ENCODE data around the gene PRTN3. TPM values are rescaled to one million over a fixed set of nuclear protein-coding genes. Genes with fewer than 3 reads are reported as not detected.

Gene PRTN3
- total RNA-seq, 1 donor from 2014 or later = not detected

DNA sequence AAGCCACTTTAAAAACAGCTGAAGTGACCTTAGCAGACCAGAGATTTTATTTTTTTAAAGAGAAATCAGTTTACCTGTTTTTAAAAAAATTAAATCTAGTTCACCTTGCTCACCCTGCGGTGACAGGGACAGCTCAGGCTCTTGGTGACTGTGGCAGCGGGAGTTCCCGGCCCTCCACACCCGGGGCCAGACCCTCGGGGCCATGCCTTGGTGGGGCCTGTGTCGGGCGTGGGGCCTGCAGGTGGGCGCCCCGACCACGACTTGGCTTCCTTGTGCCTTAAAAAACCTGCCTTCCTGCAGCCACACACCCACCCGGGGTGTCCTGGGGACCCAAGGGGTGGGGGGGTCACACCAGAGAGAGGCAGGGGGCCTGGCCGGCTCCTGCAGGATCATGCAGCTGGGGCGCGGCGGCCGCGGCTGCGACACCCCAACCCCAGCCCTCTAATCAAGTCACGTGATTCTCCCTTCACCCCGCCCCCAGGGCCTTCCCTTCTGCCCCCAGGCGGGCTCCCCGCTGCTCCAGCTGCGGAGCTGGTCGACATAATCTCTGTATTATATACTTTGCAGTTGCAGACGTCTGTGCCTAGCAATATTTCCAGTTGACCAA, 29.8 kb upstream of the PRTN3 start:
- Mint-ChIP-seq H3K9me3 (ENCODE audit: unreplicated experiment) (peaks cover 31% of the 10 kb centered on the region), H3K36me3 (ENCODE audit: unreplicated experiment) (peaks cover 11% of the 10 kb centered on the region), H3K4me1 (ENCODE audit: low read depth, unreplicated experiment) (peaks cover 5% of the 10 kb centered on the region), H3K4me3 (ENCODE audit: unreplicated experiment) (no peak overlapping the region), H3K27ac (ENCODE audit: unreplicated experiment) (no peak overlapping the region), H3K27me3 (ENCODE audit: unreplicated experiment) (peaks cover 32% of the 10 kb centered on the region)
- no peak for DNase-seq
- TF ChIP-seq, protein P1, sequence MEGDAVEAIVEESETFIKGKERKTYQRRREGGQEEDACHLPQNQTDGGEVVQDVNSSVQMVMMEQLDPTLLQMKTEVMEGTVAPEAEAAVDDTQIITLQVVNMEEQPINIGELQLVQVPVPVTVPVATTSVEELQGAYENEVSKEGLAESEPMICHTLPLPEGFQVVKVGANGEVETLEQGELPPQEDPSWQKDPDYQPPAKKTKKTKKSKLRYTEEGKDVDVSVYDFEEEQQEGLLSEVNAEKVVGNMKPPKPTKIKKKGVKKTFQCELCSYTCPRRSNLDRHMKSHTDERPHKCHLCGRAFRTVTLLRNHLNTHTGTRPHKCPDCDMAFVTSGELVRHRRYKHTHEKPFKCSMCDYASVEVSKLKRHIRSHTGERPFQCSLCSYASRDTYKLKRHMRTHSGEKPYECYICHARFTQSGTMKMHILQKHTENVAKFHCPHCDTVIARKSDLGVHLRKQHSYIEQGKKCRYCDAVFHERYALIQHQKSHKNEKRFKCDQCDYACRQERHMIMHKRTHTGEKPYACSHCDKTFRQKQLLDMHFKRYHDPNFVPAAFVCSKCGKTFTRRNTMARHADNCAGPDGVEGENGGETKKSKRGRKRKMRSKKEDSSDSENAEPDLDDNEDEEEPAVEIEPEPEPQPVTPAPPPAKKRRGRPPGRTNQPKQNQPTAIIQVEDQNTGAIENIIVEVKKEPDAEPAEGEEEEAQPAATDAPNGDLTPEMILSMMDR (IDR thresholded peaks at IDR 0.05; ENCODE audit: partially characterized antibody, unreplicated experiment) = no peak

DNA sequence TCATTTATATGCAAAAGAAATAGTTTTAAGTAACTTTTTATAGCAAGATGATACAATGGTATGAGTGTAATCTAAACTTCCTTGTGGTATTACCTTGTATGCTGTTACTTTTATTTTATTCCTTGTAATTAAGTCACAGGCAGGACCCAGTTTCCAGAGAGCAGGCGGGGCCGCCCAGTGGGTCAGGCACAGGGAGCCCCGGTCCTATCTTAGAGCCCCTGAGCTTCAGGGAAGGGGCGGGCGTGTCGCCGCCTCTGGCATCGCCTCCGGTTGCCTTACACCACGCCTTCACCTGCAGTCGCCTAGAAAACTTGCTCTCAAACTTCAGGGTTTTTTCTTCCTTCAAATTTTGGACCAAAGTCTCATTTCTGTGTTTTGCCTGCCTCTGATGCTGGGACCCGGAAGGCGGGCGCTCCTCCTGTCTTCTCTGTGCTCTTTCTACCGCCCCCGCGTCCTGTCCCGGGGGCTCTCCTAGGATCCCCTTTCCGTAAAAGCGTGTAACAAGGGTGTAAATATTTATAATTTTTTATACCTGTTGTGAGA, 29.2 kb upstream of the PRTN3 start:
- Mint-ChIP-seq H3K4me1 (ENCODE audit: low read depth, unreplicated experiment) (peaks cover 5% of the 10 kb centered on the region), H3K36me3 (ENCODE audit: unreplicated experiment) (peaks cover 14% of the 10 kb centered on the region), H3K27ac (ENCODE audit: unreplicated experiment) (no peak overlapping the region), H3K4me3 (ENCODE audit: unreplicated experiment) (no peak overlapping the region), H3K27me3 (ENCODE audit: unreplicated experiment) (peaks cover 34% of the 10 kb centered on the region), H3K9me3 (ENCODE audit: unreplicated experiment) (peaks cover 35% of the 10 kb centered on the region)
- TF ChIP-seq, protein P1 (IDR thresholded peaks at IDR 0.05; ENCODE audit: partially characterized antibody, unreplicated experiment) = no peak
- DNase-seq = no peak

DNA sequence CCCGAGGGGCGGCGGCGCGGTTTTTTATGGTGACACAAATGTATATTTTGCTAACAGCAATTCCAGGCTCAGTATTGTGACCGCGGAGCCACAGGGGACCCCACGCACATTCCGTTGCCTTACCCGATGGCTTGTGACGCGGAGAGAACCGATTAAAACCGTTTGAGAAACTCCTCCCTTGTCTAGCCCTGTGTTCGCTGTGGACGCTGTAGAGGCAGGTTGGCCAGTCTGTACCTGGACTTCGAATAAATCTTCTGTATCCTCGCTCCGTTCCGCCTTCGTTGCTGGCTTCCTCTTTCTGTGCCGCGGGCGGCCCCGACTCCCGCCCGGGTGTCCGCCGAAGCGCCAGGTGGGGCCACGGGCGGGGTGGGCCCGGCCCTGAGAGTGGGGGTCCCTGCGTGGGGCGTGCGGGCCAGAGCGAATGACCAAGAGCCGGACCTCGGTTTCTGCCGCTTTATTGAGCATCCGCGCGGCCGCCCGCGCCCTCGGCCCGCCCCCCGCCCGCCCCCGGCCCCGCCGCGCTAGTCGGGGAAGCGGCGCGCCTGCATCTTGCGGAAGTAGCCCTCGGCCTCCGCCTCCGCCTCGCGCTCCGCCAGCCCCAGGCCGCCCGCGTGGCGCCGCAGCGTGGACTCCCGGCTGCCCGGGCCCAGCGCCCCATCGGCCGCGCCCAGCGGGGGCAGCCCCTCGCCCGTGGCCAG, 28.6 kb upstream of the PRTN3 start:
- TF ChIP-seq, protein P1 (IDR thresholded peaks at IDR 0.05; ENCODE audit: partially characterized antibody, unreplicated experiment) = no peak
- DNase-seq = no peak
- Mint-ChIP-seq H3K4me3 (ENCODE audit: unreplicated experiment) (no peak overlapping the region), H3K27me3 (ENCODE audit: unreplicated experiment) (peaks cover 34% of the 10 kb centered on the region), H3K9me3 (ENCODE audit: unreplicated experiment) (peaks cover 35% of the 10 kb centered on the region), H3K4me1 (ENCODE audit: low read depth, unreplicated experiment) (peaks cover 5% of the 10 kb centered on the region), H3K27ac (ENCODE audit: unreplicated experiment) (no peak overlapping the region), H3K36me3 (ENCODE audit: unreplicated experiment) (peaks cover 14% of the 10 kb centered on the region)

DNA sequence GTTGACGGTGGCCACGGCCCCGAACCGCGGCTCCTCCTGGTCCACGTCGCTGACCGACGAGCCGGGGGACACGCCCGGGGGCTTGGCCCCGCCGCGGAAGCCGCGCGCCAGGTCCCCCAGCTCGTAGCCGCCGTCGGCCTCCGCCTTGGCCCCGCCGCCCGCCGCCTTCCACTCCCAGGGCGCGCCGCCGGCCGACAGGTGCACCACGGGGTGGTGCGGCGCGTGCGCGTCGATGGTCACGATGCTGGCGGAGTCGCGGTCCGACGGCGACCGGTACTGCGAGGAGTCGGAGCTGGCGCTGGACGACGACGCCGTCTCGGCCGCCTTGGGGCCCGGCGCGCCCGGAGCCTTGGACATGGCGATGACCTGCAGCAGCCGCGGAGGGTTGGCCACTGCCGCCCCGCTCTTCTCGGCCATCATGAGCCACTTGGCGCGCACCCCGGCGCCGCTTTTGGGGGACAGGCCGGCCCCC, 28.0 kb upstream of the PRTN3 start:
- no peak overlapping the region for H3K27ac Mint-ChIP-seq (ENCODE audit: unreplicated experiment)
- peaks cover 29% of the 10 kb centered on the region for H3K9me3 Mint-ChIP-seq (ENCODE audit: unreplicated experiment)
- DNase-seq = no peak
- H3K36me3 Mint-ChIP-seq (ENCODE audit: unreplicated experiment) = peaks cover 8% of the 10 kb centered on the region
- H3K4me1 Mint-ChIP-seq (ENCODE audit: low read depth, unreplicated experiment) = peaks cover 1% of the 10 kb centered on the region
- TF ChIP-seq, protein P1 (IDR thresholded peaks at IDR 0.05; ENCODE audit: partially characterized antibody, unreplicated experiment) = no peak
- H3K27me3 Mint-ChIP-seq (ENCODE audit: unreplicated experiment) = peaks cover 29% of the 10 kb centered on the region
- no peak overlapping the region for H3K4me3 Mint-ChIP-seq (ENCODE audit: unreplicated experiment)

Data from glutamatergic neuron (in vitro differentiated cells).